Fibroblast of skin of abdomen (primary cell): ENCODE results near the gene CKAP4. TPM values are rescaled to one million over a fixed set of nuclear protein-coding genes. Genes with fewer than 3 reads are reported as not detected.
"Not testable (repeated sequence)": the region's sequence is repeated elsewhere in the genome, so short reads cannot be mapped to it uniquely, and the experiment has no call there.

Experiments
- DNase-seq: peaks from one replicate; pipeline ENCODE4 v3.0.0-alpha.2; 2013
- polyA plus RNA-seq, 2 experiments: library from polyadenylated mRNA; unstranded; fragments of 120-200 nt; gene quantifications; one replicate each; pipeline ENCODE4 v1.2.1, GENCODE V29; 2013; ENCODE audit not compliant: insufficient read length in 2 of 2

The CKAP4 gene
- 459 TPM for polyA plus RNA-seq (2013, experiment 1 of 2; ENCODE audit: insufficient read length)
- 457 TPM for polyA plus RNA-seq (2013, experiment 2 of 2; ENCODE audit: insufficient read length)

DNA sequence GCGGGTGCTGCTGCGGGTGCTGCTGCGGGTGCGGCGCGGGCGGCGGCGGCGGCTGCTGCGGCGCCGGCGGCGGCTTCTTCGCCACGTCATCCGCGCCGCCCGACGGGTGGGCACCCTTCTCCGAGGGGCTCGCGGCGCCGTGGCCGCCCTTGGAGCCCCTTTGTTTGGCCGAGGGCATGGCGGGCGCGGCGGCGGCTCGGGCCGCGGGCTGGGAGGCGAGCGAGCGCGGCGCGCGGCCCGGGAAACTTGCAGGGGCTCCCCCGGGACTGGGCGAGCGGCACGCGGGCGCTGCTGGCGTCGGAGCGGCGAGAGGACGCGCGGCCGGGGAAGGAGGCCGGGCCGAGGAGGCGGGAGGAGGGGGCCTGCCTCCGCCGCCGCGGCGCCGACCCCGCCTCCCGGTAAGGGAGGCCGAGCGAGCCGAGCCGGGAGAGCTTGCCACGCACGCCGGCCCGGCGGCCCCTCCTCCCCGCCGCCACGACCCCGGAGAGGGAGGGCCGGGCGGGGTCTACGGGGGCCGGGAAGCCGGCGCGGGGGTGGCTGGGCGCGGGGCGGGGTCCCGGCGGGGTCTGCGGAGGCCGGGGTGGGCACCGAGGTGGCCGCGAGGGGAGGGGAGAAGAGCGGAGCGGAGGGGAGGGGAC, at the start of gene CKAP4:
CKAP4 (minus strand) TSS at position 347 of the 638 bp plus-strand sequence; CDS start at position 178, 169 bp downstream.
- DNase-seq = peak; percentile 90

GRCh38 chr12:106297075-106297474, 49.3 kb upstream of the CKAP4 start:
- DNase-seq = no peak

- peak; percentile 45 for DNase-seq
These were observed 48.5 kb upstream of the CKAP4 start for GRCh38 chr12:106296179-106296877.

DNA sequence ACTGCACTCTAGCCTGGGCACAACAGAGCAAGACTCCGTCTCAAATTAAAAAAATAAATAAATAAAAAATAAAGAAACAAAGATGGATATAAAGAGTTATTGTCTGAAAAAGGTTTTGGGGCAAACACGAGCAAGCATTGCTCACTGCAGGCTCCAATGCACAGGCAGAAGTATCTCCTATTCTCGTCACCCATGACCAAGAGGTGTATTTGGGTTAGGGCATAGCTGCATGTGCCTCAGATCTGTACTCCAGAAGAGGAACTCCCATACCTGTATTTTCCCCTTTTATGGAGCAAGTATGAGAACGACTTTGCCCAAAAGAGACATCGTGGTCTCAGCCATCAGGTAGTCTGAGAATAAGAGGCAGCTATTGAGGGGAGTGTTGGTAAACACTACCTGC, 44.5 kb upstream of the CKAP4 start:
- no peak for DNase-seq

DNA sequence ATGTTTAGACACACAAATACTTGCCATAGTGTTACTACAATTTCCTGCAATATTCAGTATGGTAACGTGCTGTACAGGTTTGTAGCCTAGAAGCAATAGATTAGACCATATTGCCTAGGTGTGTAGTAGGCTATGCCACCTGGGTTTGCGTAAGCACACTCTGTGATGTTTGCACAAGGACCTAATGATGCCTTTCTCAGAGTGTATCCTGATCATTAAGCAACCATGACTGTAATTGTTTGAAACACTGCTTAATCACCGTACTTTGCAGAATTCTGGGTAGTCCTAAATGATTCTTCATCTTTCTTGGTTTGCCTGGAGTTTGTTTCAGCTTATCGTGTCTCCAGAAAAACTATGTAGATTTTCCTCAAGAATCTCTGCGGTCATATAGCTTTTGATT, 43.5 kb upstream of the CKAP4 start:
- no peak for DNase-seq

DNA sequence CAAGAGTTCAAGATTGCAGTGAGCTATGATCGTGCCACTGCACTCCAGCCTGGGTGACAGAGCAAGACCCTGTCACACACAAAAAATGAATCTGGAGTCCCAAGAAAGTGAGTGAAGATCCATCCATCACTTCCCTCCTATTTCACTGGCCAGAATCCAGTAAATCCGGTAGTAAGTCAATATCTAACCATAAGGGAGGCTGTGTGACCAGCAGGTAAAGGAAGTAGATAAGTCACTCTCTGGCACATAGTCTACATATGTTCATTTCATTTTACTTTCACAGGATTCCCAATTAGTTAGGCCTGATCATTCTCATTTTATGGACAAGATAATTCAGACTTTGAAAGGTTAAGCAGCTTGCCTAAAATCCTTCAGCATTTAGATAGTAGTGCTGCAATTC, 42.8 kb upstream of the CKAP4 start:
- DNase-seq = no peak

DNA sequence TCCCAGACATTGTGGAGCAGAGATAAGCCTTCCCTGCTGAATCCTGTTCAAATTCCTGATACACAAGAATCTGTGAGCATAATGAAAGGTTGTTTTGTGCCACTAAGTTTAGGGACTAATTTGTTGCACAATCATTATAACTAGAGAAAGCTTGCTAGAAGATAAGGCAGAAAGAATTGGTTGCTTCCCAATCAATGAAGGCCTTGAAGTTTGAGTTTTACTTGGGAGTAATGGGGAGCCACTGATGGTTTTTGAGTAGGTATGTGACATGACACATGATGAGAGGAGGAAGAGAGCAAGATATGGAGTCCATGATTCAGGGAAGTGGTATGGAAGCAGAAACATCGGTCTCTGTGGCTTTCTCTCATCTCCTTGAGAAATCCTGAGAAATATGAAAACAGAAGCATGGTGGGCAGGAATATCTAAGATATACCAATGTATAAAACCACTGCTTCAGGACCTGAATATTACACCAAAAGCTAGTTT, 41.4 kb upstream of the CKAP4 start:
- no peak for DNase-seq

DNA sequence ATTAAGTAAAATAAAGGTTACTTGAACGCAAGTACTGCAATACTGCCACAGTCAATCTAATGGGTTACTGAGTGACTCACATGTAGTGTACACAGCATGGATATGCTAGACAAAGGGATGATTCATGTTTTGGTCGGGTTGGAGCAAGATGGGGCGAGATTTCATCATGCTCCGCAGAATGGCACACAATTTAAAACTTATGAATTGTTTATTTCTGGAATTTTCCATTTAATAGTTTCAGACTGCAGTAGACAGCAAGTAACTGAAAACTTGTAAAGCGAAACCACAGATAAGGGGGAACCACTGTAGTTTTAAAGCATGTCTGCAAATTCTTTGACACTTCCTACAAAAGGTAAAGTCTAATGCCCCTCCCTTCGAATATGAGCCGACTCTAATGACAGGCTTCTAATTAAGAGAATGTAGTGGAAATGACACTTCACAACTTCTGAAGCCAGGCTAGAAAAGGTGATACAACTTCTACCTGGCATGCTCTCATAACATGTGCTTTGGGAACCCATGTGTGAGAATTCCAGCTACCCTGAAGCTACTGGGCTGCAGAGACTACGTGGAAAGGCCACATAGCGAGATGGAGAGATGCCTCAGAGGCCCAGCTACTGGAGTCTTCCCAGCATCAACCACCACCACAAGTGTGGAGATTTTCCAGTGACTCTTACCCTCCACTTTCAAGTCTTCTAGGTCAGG, 40.8 kb upstream of the CKAP4 start:
- peak; percentile 96 for DNase-seq

DNA sequence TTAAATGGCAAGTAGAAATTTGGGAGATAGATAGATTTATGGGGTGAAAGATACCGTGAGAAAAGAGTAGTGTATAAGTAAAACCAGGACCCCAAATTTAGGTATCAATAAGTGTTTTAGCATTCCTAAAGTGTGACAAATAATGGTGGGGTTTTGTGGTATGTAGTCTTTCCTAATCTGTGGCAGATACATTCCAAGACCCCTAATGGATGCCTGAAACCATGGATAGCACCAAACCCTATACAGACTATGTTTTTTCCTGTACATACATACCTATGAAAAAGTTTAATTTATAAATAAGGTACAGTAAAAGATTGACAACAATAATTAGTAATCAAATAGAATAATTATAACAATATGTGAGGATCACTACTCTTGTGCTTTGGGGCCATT, 40.3 kb upstream of the CKAP4 start:
- peak; percentile 72 for DNase-seq

GRCh38 chr12:106287364-106287763, 39.5 kb upstream of the CKAP4 start:
- DNase-seq = no peak

- not testable (repeated sequence) for DNase-seq
These were observed 38.8 kb upstream of the CKAP4 start for GRCh38 chr12:106286576-106287162.

GRCh38 chr12:106285982-106286381, 38.2 kb upstream of the CKAP4 start:
- DNase-seq = no peak

GRCh38 chr12:106284358-106285105, 36.7 kb upstream of the CKAP4 start:
- no peak for DNase-seq

- peak; percentile 51 for DNase-seq
These were observed 34.8 kb upstream of the CKAP4 start for GRCh38 chr12:106282457-106283097.

DNA sequence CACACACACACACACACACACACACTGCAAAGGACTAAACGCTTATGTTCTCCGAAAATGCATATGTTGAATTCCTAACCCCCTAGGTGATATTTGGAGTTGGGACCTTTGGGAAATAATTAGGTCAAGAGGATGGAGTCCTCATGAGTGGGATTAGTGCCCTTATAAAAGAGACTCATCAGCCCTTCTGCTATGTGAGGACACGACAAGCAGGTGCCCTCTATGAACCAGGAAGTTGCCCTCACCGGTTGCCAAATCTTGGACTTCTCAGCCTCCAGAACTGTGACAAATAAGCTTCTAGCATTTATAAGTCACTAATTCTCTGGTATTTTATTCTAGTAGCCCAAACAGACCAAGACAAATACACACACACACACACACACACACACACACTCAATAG, 34.0 kb upstream of the CKAP4 start:
- no peak for DNase-seq

DNA sequence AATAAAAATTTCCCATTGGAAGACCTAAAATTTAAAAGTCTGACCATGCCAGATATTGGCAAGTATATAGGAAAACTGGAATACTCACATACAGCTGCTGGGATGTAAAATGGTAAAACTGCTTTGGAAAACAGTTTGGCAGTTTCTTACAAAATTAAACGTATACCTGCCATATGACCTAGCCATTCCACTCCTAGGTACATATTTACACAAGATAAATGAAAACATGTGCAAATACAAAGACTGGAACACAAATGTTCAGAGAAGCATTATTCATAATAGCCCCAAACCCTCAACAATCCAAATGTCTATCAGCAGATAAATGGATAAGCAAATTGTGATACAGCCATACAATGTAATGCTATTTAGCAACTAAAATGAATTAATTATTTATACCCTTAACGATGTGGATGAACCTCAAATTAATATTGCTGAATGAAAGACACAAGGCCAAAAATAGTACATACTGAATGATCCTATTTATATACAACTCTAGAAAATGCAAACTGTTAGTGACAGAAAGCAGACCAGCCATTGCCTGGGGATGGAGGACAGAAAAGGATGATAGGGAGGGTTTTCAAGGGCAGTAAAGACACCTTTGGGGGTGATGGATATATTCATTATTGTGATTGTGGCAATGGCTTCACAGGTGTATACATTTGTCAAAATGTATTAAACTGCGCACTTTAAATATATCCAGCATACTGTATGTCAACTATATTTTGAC, 33.4 kb upstream of the CKAP4 start:
- no peak for DNase-seq

- DNase-seq = no peak
These were observed 32.3 kb upstream of the CKAP4 start for GRCh38 chr12:106280106-106280505.

GRCh38 chr12:106276032-106276740, 28.4 kb upstream of the CKAP4 start:
- DNase-seq = no peak

DNA sequence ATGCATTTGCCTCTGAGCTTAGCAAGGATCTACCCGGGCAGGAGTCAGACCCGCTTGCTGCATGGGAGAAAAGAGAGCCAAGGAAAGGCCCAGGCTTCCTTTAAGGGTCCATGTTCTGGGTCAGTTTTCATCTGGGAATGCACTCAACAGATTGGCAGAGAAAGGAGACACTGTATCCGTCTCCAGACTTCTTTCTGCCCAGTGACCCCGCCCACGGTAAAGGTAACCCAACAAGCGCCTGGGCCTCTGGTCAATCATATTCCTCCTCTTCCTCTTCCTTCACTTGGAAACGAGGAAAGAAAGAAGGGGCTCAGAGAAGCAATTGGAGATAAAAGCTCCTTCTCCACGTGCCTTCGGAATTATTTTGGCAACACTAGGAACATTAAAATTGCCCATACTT, 27.6 kb upstream of the CKAP4 start:
- no peak for DNase-seq

DNA sequence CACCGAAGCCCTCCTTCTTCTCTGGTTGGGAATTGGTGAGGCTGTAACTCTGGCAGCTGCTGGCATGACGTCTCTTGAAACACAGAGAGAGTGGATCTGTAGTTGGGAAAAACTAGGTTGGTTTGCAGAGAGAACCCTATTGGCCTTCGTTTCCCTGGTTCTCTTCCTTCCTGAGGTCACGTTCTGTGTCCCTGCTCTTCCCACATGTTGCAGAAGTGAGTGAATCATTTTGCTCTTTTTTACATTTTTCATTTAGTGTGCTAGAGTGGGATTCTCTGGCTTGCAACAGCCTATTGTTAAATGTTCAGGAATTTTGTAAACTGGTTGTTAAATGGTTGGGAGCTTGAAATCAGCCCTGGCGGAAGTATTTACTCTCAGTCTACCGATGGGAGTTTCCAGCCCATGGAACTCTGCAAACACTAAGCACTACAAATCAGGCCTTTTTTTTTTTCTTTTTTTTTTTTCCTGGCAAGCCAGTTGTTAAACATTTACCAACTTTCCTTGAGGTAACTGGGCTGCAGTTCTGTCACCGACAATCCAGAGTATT, 26.8 kb upstream of the CKAP4 start:
- DNase-seq = peak; percentile 9
